Measurements from ENCODE around the gene ABI3.
"Not testable (repeated sequence)": the region's sequence is repeated elsewhere in the genome, so short reads cannot be mapped to it uniquely, and the experiment has no call there.

The ABI3 gene, protein sequence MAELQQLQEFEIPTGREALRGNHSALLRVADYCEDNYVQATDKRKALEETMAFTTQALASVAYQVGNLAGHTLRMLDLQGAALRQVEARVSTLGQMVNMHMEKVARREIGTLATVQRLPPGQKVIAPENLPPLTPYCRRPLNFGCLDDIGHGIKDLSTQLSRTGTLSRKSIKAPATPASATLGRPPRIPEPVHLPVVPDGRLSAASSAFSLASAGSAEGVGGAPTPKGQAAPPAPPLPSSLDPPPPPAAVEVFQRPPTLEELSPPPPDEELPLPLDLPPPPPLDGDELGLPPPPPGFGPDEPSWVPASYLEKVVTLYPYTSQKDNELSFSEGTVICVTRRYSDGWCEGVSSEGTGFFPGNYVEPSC

DNA sequence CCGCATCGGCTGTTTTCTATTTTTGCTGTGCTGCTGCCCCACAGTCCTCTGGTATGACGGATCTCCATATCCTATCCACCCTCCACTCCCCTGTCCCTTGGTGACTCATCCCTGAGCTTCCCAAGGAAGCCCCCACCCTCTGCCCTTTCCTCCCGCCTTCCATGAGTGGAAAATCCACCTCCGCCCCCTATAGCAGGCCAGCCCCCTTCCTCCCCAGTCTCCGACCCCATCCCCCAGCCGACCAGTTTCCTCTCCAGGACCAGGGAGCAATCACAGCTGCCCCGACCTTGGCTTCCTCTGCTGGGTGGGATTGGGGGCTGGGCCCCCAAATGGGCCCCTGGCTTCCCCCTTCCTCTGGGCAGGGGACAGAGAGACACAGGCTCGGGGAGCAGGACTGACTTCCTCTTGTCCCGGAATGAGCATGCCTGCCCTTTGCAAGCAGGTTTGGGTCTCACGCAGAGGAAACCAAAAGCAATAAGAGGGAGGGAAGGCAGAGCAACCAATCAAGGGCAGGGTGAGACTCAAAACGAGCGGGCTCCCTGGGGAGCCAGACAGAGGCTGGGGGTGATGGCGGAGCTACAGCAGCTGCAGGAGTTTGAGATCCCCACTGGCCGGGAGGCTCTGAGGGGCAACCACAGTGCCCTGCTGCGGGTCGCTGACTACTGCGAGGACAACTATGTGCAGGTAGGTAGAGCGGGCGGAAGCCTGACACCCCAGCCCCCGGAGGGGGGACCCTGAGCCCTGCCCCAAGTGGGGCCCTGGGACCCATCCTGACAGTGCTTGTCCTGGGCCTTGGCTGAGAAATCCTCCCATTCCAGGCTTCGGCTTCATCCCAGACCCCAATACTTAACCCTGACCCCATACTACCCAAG is at the start of gene ABI3, which contains the start of gene GNGT2:
Gene ABI3, plus strand, starts transcription at position 550 of the 872 bp plus-strand sequence. Its CDS starts 18 bp downstream, at position 568.
Gene GNGT2, minus strand, starts transcription at position 417 of the 872 bp plus-strand sequence. CDS start 3,152 bp downstream, outside the sequence.
- DNase-seq (ENCODE audit: low spot score), result no peak

- DNase-seq (ENCODE audit: low spot score), result no peak
Observed at GRCh38 chr17:49162866-49163265, 47.6 kb upstream of the ABI3 start.

- DNase-seq (ENCODE audit: low spot score), result no peak
Observed at GRCh38 chr17:49165143-49165542, 45.4 kb upstream of the ABI3 start.

DNA sequence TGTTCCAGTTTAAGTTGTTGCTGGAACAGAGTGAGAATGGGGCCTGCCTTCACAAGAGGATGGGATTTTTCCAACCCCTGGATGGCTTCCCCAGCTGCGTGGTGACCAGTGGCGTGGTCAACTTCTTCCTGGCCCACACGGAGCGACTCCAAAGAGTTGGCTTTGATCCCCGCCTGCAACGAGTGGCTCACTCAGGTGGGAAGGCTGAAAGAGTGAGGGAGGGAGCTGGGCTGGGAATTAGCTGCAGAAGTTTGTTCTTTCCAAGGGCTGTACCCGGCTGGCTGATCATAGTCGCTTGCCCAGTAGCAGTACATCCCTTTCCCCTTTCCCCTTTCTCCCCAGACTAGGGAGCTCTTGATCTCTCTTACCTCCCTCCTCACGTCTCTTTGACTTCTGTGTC is 41.8 kb upstream of the ABI3 start:
- no peak for DNase-seq (ENCODE audit: low spot score)

- no peak for DNase-seq (ENCODE audit: low spot score)
Observed at GRCh38 chr17:49170216-49170615, 40.3 kb upstream of the ABI3 start.

GRCh38 chr17:49170711-49171110 is 39.8 kb upstream of the ABI3 start:
- DNase-seq (ENCODE audit: low spot score), result not testable (repeated sequence)

- DNase-seq (ENCODE audit: low spot score), result not testable (repeated sequence)
Observed at GRCh38 chr17:49175978-49176377, 34.5 kb upstream of the ABI3 start.

GRCh38 chr17:49180303-49180702 is 30.2 kb upstream of the ABI3 start:
- DNase-seq (ENCODE audit: low spot score), result peak; percentile 83

GRCh38 chr17:49180998-49181635 is 29.4 kb upstream of the ABI3 start:
- DNase-seq (ENCODE audit: low spot score), result no peak

DNA sequence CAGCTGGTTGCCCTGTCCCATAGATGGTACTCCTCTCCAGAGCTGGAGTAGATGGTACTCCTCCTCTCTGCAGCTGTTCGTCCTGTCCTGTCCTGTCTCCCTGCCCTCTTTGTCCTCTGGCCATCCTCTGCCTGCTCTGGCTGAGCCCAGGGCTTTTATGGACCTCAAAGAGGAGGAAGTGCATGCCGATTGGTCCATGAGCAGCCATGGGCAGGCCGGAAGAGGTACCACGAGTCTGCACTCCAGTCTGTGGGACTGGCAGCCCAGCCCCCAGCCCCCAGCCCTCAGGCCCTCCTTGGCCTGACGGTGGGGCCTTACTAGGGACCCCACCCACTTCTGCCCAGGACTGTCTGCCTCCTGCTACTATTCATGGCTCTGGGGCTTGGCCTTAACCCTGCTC is 27.2 kb upstream of the ABI3 start:
- DNase-seq (ENCODE audit: low spot score), result no peak

GRCh38 chr17:49183801-49184200 is 26.7 kb upstream of the ABI3 start:
- no peak for DNase-seq (ENCODE audit: low spot score)

GRCh38 chr17:49184522-49184921 is 26.0 kb upstream of the ABI3 start:
- not testable (repeated sequence) for DNase-seq (ENCODE audit: low spot score)

- not testable (repeated sequence) for DNase-seq (ENCODE audit: low spot score)
Observed at GRCh38 chr17:49185381-49185780, 25.1 kb upstream of the ABI3 start.

DNA sequence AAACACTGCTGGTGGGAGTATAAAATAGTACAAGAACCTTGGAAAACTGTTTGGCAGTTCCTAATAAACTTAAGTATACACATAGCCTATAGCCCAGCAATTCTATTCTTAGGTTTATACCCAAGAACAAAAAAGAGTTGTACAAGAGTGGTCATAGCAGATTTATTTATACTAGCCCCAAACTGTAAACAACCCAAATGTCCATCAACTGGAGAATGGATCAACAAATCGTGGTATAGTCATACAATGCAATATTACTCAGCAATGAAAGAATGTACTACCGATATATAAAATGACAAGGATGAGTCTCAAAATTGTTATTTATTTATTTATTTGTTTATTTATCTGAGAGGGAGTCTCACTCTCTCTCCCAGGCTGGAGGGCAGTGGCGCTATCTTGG is 23.2 kb upstream of the ABI3 start:
- no peak for DNase-seq (ENCODE audit: low spot score)

DNA sequence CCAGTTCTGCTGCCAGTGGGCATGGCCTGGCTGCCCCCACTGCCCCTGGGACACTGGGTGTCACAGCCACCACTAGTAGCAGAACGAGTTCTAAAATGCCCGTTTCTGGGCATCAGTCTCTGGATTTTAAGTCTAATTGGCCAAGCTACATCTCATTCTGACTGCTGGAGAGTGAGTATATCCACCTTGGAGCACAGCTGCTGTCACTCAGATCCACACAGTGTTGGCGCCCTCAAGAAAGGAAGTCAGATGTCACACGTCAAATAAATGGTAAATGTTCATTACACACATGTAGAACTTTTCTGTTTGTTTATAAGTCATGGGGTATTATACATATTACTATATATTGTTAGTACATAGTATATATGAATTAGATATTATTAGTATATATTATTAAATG is 19.6 kb upstream of the ABI3 start:
- no peak for DNase-seq (ENCODE audit: low spot score)

GRCh38 chr17:49191409-49191916 is 19.0 kb upstream of the ABI3 start:
- no peak for DNase-seq (ENCODE audit: low spot score)

GRCh38 chr17:49191917-49192741 is 18.4 kb upstream of the ABI3 start:
- DNase-seq (ENCODE audit: low spot score), result peak; percentile 68

DNA sequence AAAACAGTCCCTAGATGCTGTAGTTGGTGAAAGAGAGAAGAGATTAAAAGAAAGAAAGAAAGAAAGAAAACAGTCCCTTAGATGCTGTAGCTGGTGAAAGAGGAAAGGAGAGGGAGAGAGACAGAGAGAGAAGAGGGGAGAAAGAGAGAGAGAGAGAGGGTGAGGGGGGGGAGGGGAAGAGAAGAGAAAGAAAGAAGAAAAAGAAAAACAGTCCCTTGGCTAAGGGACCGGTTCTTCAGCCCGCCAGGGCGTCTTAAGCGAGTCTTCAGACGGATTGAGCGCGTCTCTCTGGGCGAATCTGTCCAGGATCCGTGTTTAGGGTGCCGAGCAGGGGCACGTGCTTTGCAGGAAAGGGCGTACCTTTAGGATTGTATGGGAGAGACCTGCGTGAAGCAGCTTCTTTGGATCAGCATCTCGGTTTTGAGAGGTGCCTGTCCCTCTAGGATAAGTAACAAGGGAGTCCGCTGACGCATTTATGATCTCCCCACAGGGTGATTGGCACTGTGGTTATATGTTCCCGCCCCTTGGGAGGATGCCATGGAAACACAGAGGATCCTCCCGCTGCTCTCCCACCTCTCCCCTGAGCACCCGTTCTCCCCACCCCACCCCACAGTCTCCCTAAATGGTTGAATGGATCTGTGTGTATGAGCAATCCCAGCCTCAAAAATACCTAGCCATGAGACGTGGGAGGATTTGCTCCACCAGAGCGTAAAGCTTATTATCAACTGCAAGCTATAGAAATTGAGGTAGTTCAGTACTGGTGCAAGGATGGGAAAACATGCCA is 16.8 kb upstream of the ABI3 start:
- DNase-seq (ENCODE audit: low spot score), result peak; percentile 47

DNA sequence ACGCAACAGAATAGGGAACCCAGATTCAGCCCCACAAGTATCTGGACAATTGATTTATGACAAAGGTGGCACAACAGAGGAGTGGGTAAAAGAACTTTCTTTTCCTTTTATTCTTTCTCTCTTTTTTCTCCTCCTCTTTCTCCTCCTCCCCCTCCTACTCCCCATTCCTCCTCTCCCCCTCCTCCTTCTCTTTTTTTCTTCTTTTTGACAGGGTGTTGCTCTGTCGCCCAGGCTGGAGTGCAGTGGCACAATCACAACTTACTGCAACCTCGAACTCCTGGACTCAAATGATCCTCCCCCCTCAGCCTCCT is 16.3 kb upstream of the ABI3 start:
- DNase-seq (ENCODE audit: low spot score), result no peak

DNA sequence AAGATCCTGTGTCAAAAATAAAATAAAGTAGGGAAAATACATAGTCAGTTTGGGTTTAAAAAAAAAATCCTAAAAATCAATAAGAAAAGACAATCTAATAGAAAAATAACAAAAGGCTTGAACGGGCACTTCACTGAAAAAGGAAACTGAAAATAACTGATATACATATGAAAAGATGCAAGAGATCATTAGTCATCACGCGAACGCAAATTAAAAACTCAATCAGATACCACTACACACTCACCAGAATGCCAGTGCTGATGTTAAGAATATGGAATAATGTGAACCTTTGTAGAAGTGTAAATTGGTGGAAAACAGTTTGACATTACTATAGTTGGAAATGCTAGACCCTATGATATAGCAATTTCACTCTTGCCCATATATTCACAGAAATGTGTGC is 14.8 kb upstream of the ABI3 start:
- DNase-seq (ENCODE audit: low spot score), result no peak

DNA sequence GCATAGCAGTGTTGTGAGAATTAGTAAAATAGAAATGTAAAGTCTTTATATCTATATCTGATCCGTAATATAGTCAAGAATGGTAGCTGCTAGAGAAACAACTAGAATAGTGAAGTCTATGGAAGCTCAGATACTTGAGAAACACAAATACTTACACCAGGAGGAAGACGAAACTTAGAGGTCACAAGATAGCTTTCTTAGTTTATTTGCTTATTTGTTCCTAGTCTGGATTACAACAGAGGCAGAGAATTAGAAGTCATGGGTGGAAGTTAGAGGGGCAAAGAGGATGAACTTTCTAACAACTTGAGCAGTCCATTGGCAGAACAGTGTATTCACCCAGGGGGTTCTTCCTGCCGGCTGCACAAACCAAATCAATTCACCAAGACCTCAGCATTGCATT is 14.0 kb upstream of the ABI3 start:
- no peak for DNase-seq (ENCODE audit: low spot score)
